Erythroblast (primary cell): ENCODE data around the gene NUS1.

ENCODE experiments used
- GATA1 ChIP-seq: IDR thresholded peaks from 2 replicates; pipeline ENCODE4 v1.6.1; 2011; ENCODE audit warnings: low read depth, mild to moderate bottlenecking, control low read depth, low read length, moderate library complexity
- POLR2A ChIP-seq: IDR thresholded peaks from 2 replicates; pipeline ENCODE4 v1.6.1; 2011; ENCODE audit warnings: mild to moderate bottlenecking, low read length

DNA sequence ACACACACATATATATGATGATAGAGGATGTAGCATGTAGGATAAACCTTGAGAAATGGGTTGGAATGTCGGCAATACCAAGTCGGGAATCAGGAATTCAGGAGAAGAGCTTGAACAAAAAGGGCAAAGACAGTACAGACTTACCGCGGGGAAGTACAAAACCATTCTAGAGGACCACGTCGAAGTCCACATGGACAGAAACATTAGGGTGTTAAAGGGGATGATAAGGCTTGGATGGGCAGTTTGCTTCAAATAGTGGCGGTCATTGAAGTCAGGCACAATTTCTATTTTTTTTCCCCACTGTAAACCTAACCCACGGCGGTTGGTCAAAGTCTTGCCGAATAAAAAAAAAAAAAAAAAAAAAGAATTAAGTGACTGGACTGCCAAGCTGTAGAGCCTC lies 766 bp upstream of the NUS1 start:
- TF ChIP-seq POLR2A = no peak
- no peak for TF ChIP-seq GATA1
